Spleen (tissue), 7 donors: ENCODE data around the gene CCDC90B.

Experiments
- POLR2AphosphoS5 ChIP-seq, 3 donors: sonication (generic); formaldehyde crosslinking; IDR thresholded peaks; one replicate each; pipeline ENCODE4 v1.5.1; 2017; ENCODE audit warnings: antibody characterized with exemption in 3 of 3
- TF ChIP-seq, protein P1 (sequence below), 11 experiments: fragments of 200-600 bp in 7 of 11; fragments of 450-650 bp in 4 of 11; sonication (generic) in 4 of 11; IDR thresholded peaks in 8 of 11; conservative IDR thresholded peaks in 3 of 11; 1 replicate in 7 of 11; 2 replicates in 4 of 11; pipeline versions ENCODE4 v1.4.0 to v1.8.0; 2016 to 2021; ENCODE audit warnings: antibody characterized with exemption in 11 of 11, inconsistent platforms in 4 of 11, mild to moderate bottlenecking in 1 of 11
- donor health status: DM: no; HTN: no; CAD: no; lungs with moderate emphysema.
- donor health status: DM: no; HTN: no; CAD: no.
- donor health status: DM: no; HTN: no; CAD: no.

DNA sequence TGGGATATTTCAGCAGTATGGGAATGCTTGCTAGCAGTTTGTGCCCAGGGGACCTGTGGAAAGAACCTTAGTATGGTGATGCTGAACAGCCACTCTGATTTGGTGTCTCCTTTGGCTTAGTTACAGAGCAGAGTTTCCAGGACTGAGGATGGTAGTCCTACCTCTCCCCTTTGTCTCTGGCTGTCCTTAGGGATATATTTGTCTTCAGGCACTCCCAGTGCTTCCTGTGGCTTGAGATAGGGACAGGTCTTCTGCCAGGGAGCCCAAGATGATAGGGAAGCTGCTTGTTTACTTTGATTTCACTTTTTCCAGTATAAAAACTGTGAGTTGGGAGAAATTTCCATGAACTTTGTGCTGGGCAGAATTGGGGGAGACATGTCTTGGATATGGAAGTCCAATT, 64.5 kb downstream of the CCDC90B start:
- TF ChIP-seq POLR2AphosphoS5 (IDR thresholded peaks at IDR 0.05), result no peak
- TF ChIP-seq, protein P1, sequence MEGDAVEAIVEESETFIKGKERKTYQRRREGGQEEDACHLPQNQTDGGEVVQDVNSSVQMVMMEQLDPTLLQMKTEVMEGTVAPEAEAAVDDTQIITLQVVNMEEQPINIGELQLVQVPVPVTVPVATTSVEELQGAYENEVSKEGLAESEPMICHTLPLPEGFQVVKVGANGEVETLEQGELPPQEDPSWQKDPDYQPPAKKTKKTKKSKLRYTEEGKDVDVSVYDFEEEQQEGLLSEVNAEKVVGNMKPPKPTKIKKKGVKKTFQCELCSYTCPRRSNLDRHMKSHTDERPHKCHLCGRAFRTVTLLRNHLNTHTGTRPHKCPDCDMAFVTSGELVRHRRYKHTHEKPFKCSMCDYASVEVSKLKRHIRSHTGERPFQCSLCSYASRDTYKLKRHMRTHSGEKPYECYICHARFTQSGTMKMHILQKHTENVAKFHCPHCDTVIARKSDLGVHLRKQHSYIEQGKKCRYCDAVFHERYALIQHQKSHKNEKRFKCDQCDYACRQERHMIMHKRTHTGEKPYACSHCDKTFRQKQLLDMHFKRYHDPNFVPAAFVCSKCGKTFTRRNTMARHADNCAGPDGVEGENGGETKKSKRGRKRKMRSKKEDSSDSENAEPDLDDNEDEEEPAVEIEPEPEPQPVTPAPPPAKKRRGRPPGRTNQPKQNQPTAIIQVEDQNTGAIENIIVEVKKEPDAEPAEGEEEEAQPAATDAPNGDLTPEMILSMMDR (IDR thresholded peaks at IDR 0.05 in 8 of 11, conservative IDR thresholded peaks at IDR 0.05 in 3 of 11), result no peak
